BLaER1 (cell line): Measurements from ENCODE around the gene RPS6KC1.
"Not testable (repeated sequence)": the region's sequence is repeated elsewhere in the genome, so short reads cannot be mapped to it uniquely, and the experiment has no call there.

Experiments
- H3K27ac ChIP-seq: shearing (Covaris generic); formaldehyde crosslinking; 2 replicates; pipeline ENCODE4 v1.8.1; 2022
- H3K27me3 ChIP-seq: shearing (Covaris generic); formaldehyde crosslinking; 2 replicates; pipeline ENCODE4 v1.8.1; 2022
- H3K36me3 ChIP-seq: shearing (Covaris generic); formaldehyde crosslinking; 2 replicates; pipeline ENCODE4 v1.8.1; 2022
- H3K4me1 ChIP-seq: shearing (Covaris generic); formaldehyde crosslinking; 2 replicates; pipeline ENCODE4 v1.8.1; 2022
- H3K4me2 ChIP-seq: shearing (Covaris generic); formaldehyde crosslinking; 2 replicates; pipeline ENCODE4 v1.8.1; 2022
- H3K4me3 ChIP-seq: shearing (Covaris generic); formaldehyde crosslinking; 2 replicates; pipeline ENCODE4 v1.8.1; 2022
- H3K9ac ChIP-seq: shearing (Covaris generic); formaldehyde crosslinking; 2 replicates; pipeline ENCODE4 v1.8.1; 2022
- H3K9me3 ChIP-seq: shearing (Covaris generic); formaldehyde crosslinking; 2 replicates; pipeline ENCODE4 v1.8.1; 2022
- H4K20me1 ChIP-seq: shearing (Covaris generic); formaldehyde crosslinking; 2 replicates; pipeline ENCODE4 v1.8.1; 2022
- Cebpa-rat ChIP-seq: shearing (Covaris generic); IDR thresholded peaks from 2 replicates; pipeline ENCODE4 v1.8.1; 2022

Gene RPS6KC1

DNA sequence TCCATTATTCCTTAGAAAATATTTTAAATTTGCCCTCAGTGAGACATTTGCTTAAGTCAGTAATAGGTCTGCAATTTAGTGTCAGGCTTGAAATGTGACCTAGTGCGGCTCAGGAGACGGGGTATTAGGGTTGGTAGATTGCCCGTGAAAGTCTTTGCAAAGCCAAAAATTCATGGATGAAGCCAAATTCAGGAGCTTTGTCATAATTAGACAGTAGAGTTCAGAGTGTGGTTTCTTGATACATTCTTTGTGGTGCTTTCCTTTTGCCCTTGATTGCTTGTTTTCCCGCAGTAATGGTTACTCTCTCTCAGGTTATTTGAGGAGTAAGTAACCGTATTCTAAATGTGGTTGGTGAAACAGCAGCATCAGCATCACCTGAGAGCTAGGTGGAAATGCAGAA lies 120.7 kb downstream of the RPS6KC1 start:
- no peak overlapping the region for H3K4me2 ChIP-seq
- H3K27me3 ChIP-seq: no peaks in the 10 kb centered on the region
- H3K36me3 ChIP-seq: no peaks in the 10 kb centered on the region
- H3K27ac ChIP-seq: no peak overlapping the region
- H4K20me1 ChIP-seq: no peaks in the 10 kb centered on the region
- no peaks in the 10 kb centered on the region for H3K9me3 ChIP-seq
- H3K4me1 ChIP-seq: no peaks in the 10 kb centered on the region
- no peak overlapping the region for H3K9ac ChIP-seq
- no peak for TF ChIP-seq Cebpa-rat
- H3K4me3 ChIP-seq: no peak overlapping the region

DNA sequence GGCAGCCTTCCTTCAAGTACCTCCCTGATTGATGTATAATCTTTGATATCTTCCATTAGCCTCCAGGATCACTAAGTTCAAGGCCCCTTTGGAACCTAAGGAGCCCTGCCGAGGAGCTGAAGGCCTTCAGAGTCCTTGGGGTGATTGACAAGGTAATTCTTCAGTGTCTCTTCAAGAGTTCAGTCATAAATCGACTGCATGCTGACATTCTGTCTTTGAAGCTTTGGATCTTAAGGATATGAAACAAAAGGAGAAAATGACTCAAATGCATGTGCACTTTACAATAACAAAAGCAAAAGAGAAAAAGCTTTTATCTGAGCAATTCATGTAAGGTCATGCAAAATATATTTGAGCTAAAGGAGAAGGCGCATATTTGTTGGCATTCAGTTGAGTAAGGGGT lies 125.3 kb downstream of the RPS6KC1 start:
- TF ChIP-seq Cebpa-rat: no peak
- H3K9me3 ChIP-seq: no peaks in the 10 kb centered on the region
- H3K36me3 ChIP-seq: no peaks in the 10 kb centered on the region
- H3K9ac ChIP-seq: no peak overlapping the region
- no peak overlapping the region for H3K4me3 ChIP-seq
- no peaks in the 10 kb centered on the region for H3K4me1 ChIP-seq
- no peaks in the 10 kb centered on the region for H3K27me3 ChIP-seq
- H4K20me1 ChIP-seq: no peaks in the 10 kb centered on the region
- H3K4me2 ChIP-seq: no peak overlapping the region
- no peak overlapping the region for H3K27ac ChIP-seq

DNA sequence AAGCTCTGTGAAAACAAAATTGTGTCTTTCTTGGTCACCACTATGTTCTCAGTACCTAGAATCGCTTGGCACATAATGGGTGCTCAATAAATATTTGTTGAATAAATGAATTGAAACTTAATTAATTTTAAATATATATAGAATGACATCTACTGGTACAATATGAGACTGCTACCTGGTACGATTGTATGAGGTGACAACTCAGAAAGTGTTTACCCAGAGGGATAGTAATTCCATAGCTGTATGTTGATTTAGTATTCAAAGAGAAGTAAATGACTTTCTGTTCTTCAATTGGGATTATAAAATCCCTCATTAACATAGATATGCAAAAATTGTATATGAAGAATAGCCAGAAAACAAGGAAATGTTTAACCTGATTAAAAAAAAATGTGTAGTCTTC lies 128.7 kb downstream of the RPS6KC1 start:
- H3K27me3 ChIP-seq: no peaks in the 10 kb centered on the region
- no peak overlapping the region for H3K4me3 ChIP-seq
- H3K27ac ChIP-seq: no peak overlapping the region
- 0 out of 2 replicates have a peak, but pooled peaks cover 1% of the 10 kb centered on the region for H3K9me3 ChIP-seq
- H3K9ac ChIP-seq: no peak overlapping the region
- H3K4me1 ChIP-seq: no peaks in the 10 kb centered on the region
- no peak for TF ChIP-seq Cebpa-rat
- H4K20me1 ChIP-seq: no peaks in the 10 kb centered on the region
- no peak overlapping the region for H3K4me2 ChIP-seq
- H3K36me3 ChIP-seq: no peaks in the 10 kb centered on the region

DNA sequence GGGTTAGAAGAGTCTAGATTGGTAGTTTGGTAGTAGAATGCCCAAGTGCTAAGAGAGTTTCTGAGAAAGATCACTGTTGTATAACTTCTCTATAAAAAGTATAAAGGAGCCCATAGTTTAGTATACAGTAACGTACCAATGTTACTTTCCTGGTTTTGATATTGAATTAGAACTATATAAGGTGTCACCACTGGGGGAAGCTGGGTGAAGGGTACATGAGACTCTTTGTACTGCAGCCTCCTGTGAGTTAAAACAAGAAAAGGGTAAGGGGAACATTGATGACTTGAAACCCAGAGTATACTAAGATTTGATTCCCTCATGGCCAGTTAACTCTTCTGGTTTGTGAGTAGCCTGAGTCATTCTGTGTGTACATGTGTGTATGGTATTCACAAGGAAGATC lies 129.8 kb downstream of the RPS6KC1 start:
- no peak overlapping the region for H3K27ac ChIP-seq
- no peak for TF ChIP-seq Cebpa-rat
- H4K20me1 ChIP-seq: no peaks in the 10 kb centered on the region

DNA sequence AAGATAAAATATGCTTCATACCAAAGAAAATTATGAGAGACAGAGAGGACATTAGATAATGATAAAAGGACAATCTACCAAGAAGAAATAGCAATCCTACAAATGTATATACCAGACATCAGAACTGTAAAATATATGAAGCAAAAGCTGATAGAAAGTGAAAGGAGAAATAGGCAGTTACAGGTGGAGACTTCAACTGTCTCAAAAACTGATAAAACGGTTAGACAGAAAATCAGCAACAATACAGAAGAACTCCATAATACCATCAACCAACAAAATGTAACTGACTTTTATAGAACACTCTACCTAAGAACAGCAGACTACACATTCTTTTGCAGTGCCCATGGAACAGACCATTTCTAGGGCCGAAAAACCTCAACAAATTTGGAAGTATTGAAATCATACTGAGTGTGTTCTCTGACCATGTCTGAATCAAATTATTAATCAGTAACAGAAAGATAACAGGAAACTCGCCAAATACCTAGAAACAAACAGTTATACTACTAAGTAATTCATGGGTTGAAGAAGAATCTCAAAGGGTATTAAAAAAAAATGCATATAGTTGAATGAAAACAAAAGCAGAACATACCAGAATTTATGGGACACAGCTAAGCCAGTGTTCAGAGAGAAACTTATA lies 132.1 kb downstream of the RPS6KC1 start:
- H3K27me3 ChIP-seq: no peaks in the 10 kb centered on the region
- H3K36me3 ChIP-seq: no peaks in the 10 kb centered on the region
- H3K9me3 ChIP-seq: peaks cover 21% of the 10 kb centered on the region
- no peaks in the 10 kb centered on the region for H3K4me1 ChIP-seq
- no peak overlapping the region for H3K9ac ChIP-seq
- no peak overlapping the region for H3K27ac ChIP-seq
- no peak overlapping the region for H3K4me2 ChIP-seq
- H4K20me1 ChIP-seq: no peaks in the 10 kb centered on the region
- no peak for TF ChIP-seq Cebpa-rat
- no peak overlapping the region for H3K4me3 ChIP-seq

More for the DNA sequence above, 129.8 kb downstream of the RPS6KC1 start:
- peaks cover 8% of the 10 kb centered on the region for H3K9me3 ChIP-seq
- H3K4me1 ChIP-seq: no peaks in the 10 kb centered on the region
- H3K36me3 ChIP-seq: no peaks in the 10 kb centered on the region
- H3K4me2 ChIP-seq: no peak overlapping the region
- no peak overlapping the region for H3K4me3 ChIP-seq
- no peaks in the 10 kb centered on the region for H3K27me3 ChIP-seq
- H3K9ac ChIP-seq: no peak overlapping the region

DNA sequence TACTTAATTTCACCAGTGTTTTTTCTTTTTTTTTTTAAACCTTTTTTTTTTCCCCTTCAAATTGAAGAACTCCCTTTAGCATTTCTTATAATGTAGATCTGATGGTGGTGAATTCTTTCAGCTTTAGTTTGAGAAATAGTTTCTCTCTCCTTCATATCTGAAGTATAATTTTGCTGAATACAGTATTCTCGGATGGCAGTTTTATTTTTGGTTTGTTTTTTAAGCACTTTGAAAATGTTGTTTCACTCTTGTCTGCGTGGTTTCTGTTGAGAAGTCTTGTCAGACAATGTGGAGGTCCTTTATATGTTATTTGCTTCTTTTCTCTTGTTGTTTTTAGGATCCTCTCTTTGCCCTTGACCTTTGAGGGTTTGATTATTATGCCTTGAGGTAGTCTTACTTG lies 135.1 kb downstream of the RPS6KC1 start:
- H3K4me3 ChIP-seq: no peak overlapping the region

DNA sequence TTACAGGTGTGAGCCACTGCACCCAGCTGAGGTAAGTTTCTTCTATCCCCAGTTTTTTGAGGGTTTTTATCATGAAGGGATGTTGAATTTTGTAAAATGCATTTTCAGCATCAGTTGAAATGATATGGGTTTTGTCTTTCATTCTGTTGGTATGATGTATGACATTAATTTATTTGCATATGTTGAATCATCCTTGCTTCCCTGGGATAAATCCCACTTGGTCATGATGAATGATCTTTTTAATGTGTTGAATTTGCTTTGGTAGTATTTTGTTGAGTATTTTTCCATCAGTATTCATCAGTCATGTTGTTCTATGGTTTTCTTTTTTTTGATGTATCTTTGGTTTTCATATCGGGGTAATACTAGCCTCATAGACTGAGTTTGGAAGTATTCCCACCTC lies 141.0 kb downstream of the RPS6KC1 start:
- Histone ChIP-seq H3K4me3 (no peak overlapping the region), H3K27me3 (no peaks in the 10 kb centered on the region), H4K20me1 (no peaks in the 10 kb centered on the region), H3K4me2 (no peak overlapping the region), H3K9ac (no peak overlapping the region), H3K4me1 (no peaks in the 10 kb centered on the region), H3K9me3 (peaks cover 8% of the 10 kb centered on the region), H3K36me3 (no peaks in the 10 kb centered on the region), H3K27ac (no peak overlapping the region)
- no peak for TF ChIP-seq Cebpa-rat

More for the DNA sequence above, 135.1 kb downstream of the RPS6KC1 start:
- Histone ChIP-seq H3K4me1 (no peaks in the 10 kb centered on the region), H4K20me1 (no peaks in the 10 kb centered on the region), H3K36me3 (no peaks in the 10 kb centered on the region), H3K9me3 (peaks cover 26% of the 10 kb centered on the region), H3K27me3 (no peaks in the 10 kb centered on the region), H3K27ac (no peak overlapping the region), H3K4me2 (no peak overlapping the region), H3K9ac (no peak overlapping the region)
- TF ChIP-seq Cebpa-rat: no peak

DNA sequence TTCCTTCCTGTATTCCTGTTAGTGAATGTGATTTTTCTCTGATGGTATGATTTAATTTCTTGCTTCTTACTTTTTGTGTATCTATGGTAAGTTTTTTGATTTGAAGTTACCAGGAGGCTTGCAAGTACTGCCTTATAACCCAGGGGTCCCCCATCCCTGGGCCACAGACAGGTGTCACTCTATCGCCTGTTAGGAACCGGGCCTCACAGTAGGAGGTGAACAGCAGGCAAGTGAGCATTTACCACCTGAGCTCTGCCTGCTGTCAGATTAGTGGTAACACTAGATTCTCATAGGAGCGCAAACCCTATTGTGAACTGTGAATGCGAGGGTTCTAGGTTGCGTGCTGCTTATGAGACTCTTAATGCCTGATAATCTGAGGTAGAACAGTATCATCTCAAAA lies 143.3 kb downstream of the RPS6KC1 start:
- Histone ChIP-seq H3K4me1 (no peaks in the 10 kb centered on the region), H3K4me3 (no peak overlapping the region), H3K9me3 (peaks cover 26% of the 10 kb centered on the region), H3K9ac (no peak overlapping the region), H3K36me3 (peaks cover 2% of the 10 kb centered on the region; the same call in 1 of the 2 replicates), H3K27ac (no peak overlapping the region), H3K27me3 (no peaks in the 10 kb centered on the region), H4K20me1 (no peaks in the 10 kb centered on the region), H3K4me2 (no peak overlapping the region)
- no peak for TF ChIP-seq Cebpa-rat

DNA sequence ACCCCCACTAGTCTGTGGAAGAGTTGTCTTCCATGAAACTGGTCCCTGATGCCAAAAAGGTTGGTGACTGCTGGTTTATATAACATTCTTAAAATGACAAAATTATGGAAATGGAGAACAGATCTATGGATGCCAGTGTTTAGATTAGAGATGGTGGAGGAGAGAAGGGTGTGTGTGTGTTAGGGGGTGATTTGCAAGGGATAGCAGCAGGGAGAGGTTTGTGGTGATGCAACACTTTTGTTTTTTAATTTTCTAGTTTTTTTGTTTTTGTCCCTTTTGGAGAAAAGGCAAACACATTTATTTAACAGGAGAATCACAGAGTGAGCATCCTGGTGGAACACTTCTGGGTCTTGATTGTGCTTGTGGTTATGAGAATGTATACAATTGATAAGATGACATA lies 143.8 kb downstream of the RPS6KC1 start:
- Histone ChIP-seq H3K9me3 (peaks cover 27% of the 10 kb centered on the region), H3K27me3 (no peaks in the 10 kb centered on the region), H4K20me1 (no peaks in the 10 kb centered on the region), H3K4me1 (no peaks in the 10 kb centered on the region), H3K36me3 (peaks cover 4% of the 10 kb centered on the region; the same call in 1 of the 2 replicates), H3K27ac (no peak overlapping the region), H3K4me3 (no peak overlapping the region), H3K9ac (no peak overlapping the region), H3K4me2 (no peak overlapping the region)
- no peak for TF ChIP-seq Cebpa-rat

DNA sequence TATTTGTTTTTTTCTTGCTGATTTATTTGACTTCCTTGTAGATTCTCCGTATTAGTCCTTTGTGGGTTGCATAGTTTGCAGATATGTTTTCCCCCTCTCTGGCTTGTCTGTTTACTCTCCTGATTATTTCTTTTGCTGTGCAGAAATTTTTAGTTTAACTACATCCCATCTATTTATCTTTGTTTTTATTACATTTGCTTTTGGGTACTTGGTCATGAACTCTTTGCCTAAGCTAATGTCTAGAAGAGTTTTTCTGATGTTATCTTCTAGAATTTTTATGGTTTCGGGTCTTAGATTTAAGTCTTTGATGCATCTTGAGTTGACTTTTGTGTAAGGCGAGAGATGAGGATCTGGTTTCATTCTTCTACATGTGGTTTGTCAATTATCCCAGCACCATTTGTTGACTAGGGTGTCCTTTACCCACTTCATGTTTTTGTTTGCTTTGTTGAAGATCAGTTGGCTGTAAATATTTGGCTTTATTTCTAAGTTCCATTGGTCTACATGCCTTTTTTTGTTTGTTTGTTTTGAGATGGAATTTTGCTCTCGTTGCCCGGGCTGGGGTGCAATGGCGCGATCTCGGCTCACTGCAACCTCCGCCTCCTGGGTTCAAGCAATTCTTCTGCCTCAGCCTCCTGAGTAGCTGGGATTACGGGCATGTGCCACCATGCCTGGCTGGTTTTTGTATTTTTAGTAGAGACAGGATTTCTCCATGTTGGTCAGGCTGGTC lies 145.4 kb downstream of the RPS6KC1 start:
- H3K4me2 ChIP-seq, H3K27me3 ChIP-seq, H3K27ac ChIP-seq, H3K4me3 ChIP-seq, H3K36me3 ChIP-seq, H3K9ac ChIP-seq, H3K4me1 ChIP-seq, H4K20me1 ChIP-seq: not testable (repeated sequence)
- peaks cover 24% of the 10 kb centered on the region for H3K9me3 ChIP-seq
